Germinal center (tissue), 1 donor: ENCODE measurements around the gene PDE6B.

ENCODE experiments used
- DNase-seq: peaks from one replicate; pipeline ENCODE4 v3.0.0; 2012; ENCODE audit warnings: mixed read lengths, low spot score

Gene PDE6B

GRCh38 chr4:600850-601515 lies 24.4 kb upstream of the PDE6B start:
- DNase-seq: no peak

- DNase-seq: no peak
Measured at GRCh38 chr4:601612-602558, 23.5 kb upstream of the PDE6B start.

GRCh38 chr4:602559-602942 lies 22.8 kb upstream of the PDE6B start:
- peak; percentile 81 for DNase-seq

GRCh38 chr4:604131-604530 lies 21.2 kb upstream of the PDE6B start:
- DNase-seq: peak; percentile 27

- DNase-seq: no peak
Measured at GRCh38 chr4:605702-606425, 19.5 kb upstream of the PDE6B start.

GRCh38 chr4:608236-608635 lies 17.1 kb upstream of the PDE6B start:
- no peak for DNase-seq

GRCh38 chr4:609400-610050 lies 15.8 kb upstream of the PDE6B start:
- DNase-seq: no peak

- no peak for DNase-seq
Measured at GRCh38 chr4:610411-611261, 14.7 kb upstream of the PDE6B start.

GRCh38 chr4:612052-612748 lies 13.2 kb upstream of the PDE6B start:
- DNase-seq: no peak

- DNase-seq: no peak
Measured at GRCh38 chr4:612749-613125, 12.6 kb upstream of the PDE6B start.

GRCh38 chr4:613126-613525 lies 12.2 kb upstream of the PDE6B start:
- DNase-seq: no peak

- DNase-seq: no peak
Measured at GRCh38 chr4:616091-616490, 9.3 kb upstream of the PDE6B start.

- DNase-seq: no peak
Measured at GRCh38 chr4:616911-617643, 8.3 kb upstream of the PDE6B start.

- no peak for DNase-seq
Measured at GRCh38 chr4:617644-618641, 7.4 kb upstream of the PDE6B start.

- DNase-seq: no peak
Measured at GRCh38 chr4:620201-620600, 5.2 kb upstream of the PDE6B start.

- DNase-seq: no peak
Measured at GRCh38 chr4:620851-621261, 4.5 kb upstream of the PDE6B start.

- DNase-seq: no peak
Measured at GRCh38 chr4:621296-622070, 3.9 kb upstream of the PDE6B start.
